Measurements from ENCODE around the gene FHOD3.

The FHOD3 gene

GRCh38 chr18:36341944-36342343 is 44.4 kb downstream of the FHOD3 start:
- DNase-seq (ENCODE audit: low spot score): no peak
- Histone ChIP-seq H3K4me3 (no peak overlapping the region), H3K27ac (no peak overlapping the region)
- TF ChIP-seq CTCF (IDR thresholded peaks at IDR 0.05): no peak

- peak; percentile 33 for DNase-seq (ENCODE audit: low spot score)
- TF ChIP-seq CTCF (IDR thresholded peaks at IDR 0.05): no peak
- Histone ChIP-seq H3K27ac (no peak overlapping the region), H3K4me3 (no peak overlapping the region)
Measured at GRCh38 chr18:36348331-36348730, 50.8 kb downstream of the FHOD3 start.

- no peak overlapping the region for H3K4me3 ChIP-seq
- TF ChIP-seq CTCF (IDR thresholded peaks at IDR 0.05): no peak
- H3K27ac ChIP-seq: no peak overlapping the region
- DNase-seq (ENCODE audit: low spot score): peak; percentile 55
Measured at GRCh38 chr18:36348971-36349417, 51.5 kb downstream of the FHOD3 start.

- Histone ChIP-seq H3K4me3 (no peak overlapping the region), H3K27ac (no peak overlapping the region)
- no peak for TF ChIP-seq CTCF (IDR thresholded peaks at IDR 0.05)
- DNase-seq (ENCODE audit: low spot score): peak; percentile 8
Measured at GRCh38 chr18:36349552-36349951, 52.0 kb downstream of the FHOD3 start.

GRCh38 chr18:36350251-36350651 is 52.7 kb downstream of the FHOD3 start:
- Histone ChIP-seq H3K4me3 (no peak overlapping the region), H3K27ac (no peak overlapping the region)
- peak; percentile 26 for DNase-seq (ENCODE audit: low spot score)
- no peak for TF ChIP-seq CTCF (IDR thresholded peaks at IDR 0.05)

- peak; percentile 28 for DNase-seq (ENCODE audit: low spot score)
- Histone ChIP-seq H3K27ac (no peak overlapping the region), H3K4me3 (no peak overlapping the region)
- TF ChIP-seq CTCF (IDR thresholded peaks at IDR 0.05): no peak
Measured at GRCh38 chr18:36350839-36351469, 53.4 kb downstream of the FHOD3 start.

GRCh38 chr18:36352384-36352783 is 54.9 kb downstream of the FHOD3 start:
- Histone ChIP-seq H3K27ac (no peak overlapping the region), H3K4me3 (no peak overlapping the region)
- no peak for TF ChIP-seq CTCF (IDR thresholded peaks at IDR 0.05)
- DNase-seq (ENCODE audit: low spot score): peak; percentile 40

All from coronary artery (tissue), 2 donors.